ENCODE results near the gene TOE1. TPM values are rescaled to one million over a fixed set of nuclear protein-coding genes. Genes with fewer than 3 reads are reported as not detected.

Gene TOE1
- total RNA-seq, 1 experiment from 2014 or later: 17.0 TPM

GRCh38 chr1:45334308-45335245, 5.4 kb upstream of the TOE1 start:
- H3K4me3 ChIP-seq (ENCODE audit: insufficient read depth, low read depth, low read length): no peak overlapping the region
- H3K27me3 ChIP-seq (ENCODE audit: control insufficient read depth, insufficient read depth, low read length): no peaks in the 10 kb centered on the region
- peaks cover 14% of the 10 kb centered on the region for H3K36me3 ChIP-seq (replicated peaks; ENCODE audit: control insufficient read depth, insufficient read depth, low read length)
- peak; percentile 59 for DNase-seq

GRCh38 chr1:45335855-45336324, 4.1 kb upstream of the TOE1 start:
- peak; percentile 7 for DNase-seq
- peaks cover 14% of the 10 kb centered on the region for H3K36me3 ChIP-seq (replicated peaks; ENCODE audit: control insufficient read depth, insufficient read depth, low read length)
- H3K27me3 ChIP-seq (ENCODE audit: control insufficient read depth, insufficient read depth, low read length): no peaks in the 10 kb centered on the region
- H3K4me3 ChIP-seq (ENCODE audit: insufficient read depth, low read depth, low read length): no peak overlapping the region

GRCh38 chr1:45337630-45338325, 2.2 kb upstream of the TOE1 start:
- DNase-seq: no peak
- no peak overlapping the region for H3K4me3 ChIP-seq (ENCODE audit: insufficient read depth, low read depth, low read length)
- H3K27me3 ChIP-seq (ENCODE audit: control insufficient read depth, insufficient read depth, low read length): no peaks in the 10 kb centered on the region
- H3K36me3 ChIP-seq (replicated peaks; ENCODE audit: control insufficient read depth, insufficient read depth, low read length): peaks cover 20% of the 10 kb centered on the region

GRCh38 chr1:45340816-45341466, 971 bp downstream of the TOE1 start:
- Histone ChIP-seq H3K36me3 (replicated peaks; ENCODE audit: control insufficient read depth, insufficient read depth, low read length) (peaks cover 32% of the 10 kb centered on the region), H3K27me3 (ENCODE audit: control insufficient read depth, insufficient read depth, low read length) (no peaks in the 10 kb centered on the region), H3K4me3 (ENCODE audit: insufficient read depth, low read depth, low read length) (peak overlapping the region; percentile 99)
- DNase-seq: peak; percentile 38

- Histone ChIP-seq H3K36me3 (replicated peaks; ENCODE audit: control insufficient read depth, insufficient read depth, low read length) (peaks cover 29% of the 10 kb centered on the region), H3K4me3 (ENCODE audit: insufficient read depth, low read depth, low read length) (no peak overlapping the region), H3K27me3 (ENCODE audit: control insufficient read depth, insufficient read depth, low read length) (no peaks in the 10 kb centered on the region)
- DNase-seq: no peak
Measured at GRCh38 chr1:45344499-45344898, 4.5 kb downstream of the TOE1 start.

GRCh38 chr1:45345014-45345413, 5.0 kb downstream of the TOE1 start:
- H3K27me3 ChIP-seq (ENCODE audit: control insufficient read depth, insufficient read depth, low read length): no peaks in the 10 kb centered on the region
- DNase-seq: no peak
- peaks cover 29% of the 10 kb centered on the region for H3K36me3 ChIP-seq (replicated peaks; ENCODE audit: control insufficient read depth, insufficient read depth, low read length)
- H3K4me3 ChIP-seq (ENCODE audit: insufficient read depth, low read depth, low read length): no peak overlapping the region

GRCh38 chr1:45346473-45346872, 6.5 kb downstream of the TOE1 start:
- DNase-seq: peak; percentile 5
- peaks cover 29% of the 10 kb centered on the region for H3K36me3 ChIP-seq (replicated peaks; ENCODE audit: control insufficient read depth, insufficient read depth, low read length)
- no peak overlapping the region for H3K4me3 ChIP-seq (ENCODE audit: insufficient read depth, low read depth, low read length)
- no peaks in the 10 kb centered on the region for H3K27me3 ChIP-seq (ENCODE audit: control insufficient read depth, insufficient read depth, low read length)

- no peaks in the 10 kb centered on the region for H3K27me3 ChIP-seq (ENCODE audit: control insufficient read depth, insufficient read depth, low read length)
- peak; percentile 3 for DNase-seq
- H3K36me3 ChIP-seq (replicated peaks; ENCODE audit: control insufficient read depth, insufficient read depth, low read length): peaks cover 17% of the 10 kb centered on the region
- no peak overlapping the region for H3K4me3 ChIP-seq (ENCODE audit: insufficient read depth, low read depth, low read length)
Measured at GRCh38 chr1:45348020-45348419, 8.1 kb downstream of the TOE1 start.

- Histone ChIP-seq H3K4me3 (ENCODE audit: insufficient read depth, low read depth, low read length) (no peak overlapping the region), H3K36me3 (replicated peaks; ENCODE audit: control insufficient read depth, insufficient read depth, low read length) (peaks cover 11% of the 10 kb centered on the region), H3K27me3 (ENCODE audit: control insufficient read depth, insufficient read depth, low read length) (no peaks in the 10 kb centered on the region)
- DNase-seq: no peak
Measured at GRCh38 chr1:45348609-45348965, 8.6 kb downstream of the TOE1 start.

GRCh38 chr1:45348966-45349677, 9.2 kb downstream of the TOE1 start:
- no peaks in the 10 kb centered on the region for H3K27me3 ChIP-seq (ENCODE audit: control insufficient read depth, insufficient read depth, low read length)
- no peak overlapping the region for H3K4me3 ChIP-seq (ENCODE audit: insufficient read depth, low read depth, low read length)
- H3K36me3 ChIP-seq (replicated peaks; ENCODE audit: control insufficient read depth, insufficient read depth, low read length): peaks cover 8% of the 10 kb centered on the region
- DNase-seq: no peak

GRCh38 chr1:45351508-45351907, 11.5 kb downstream of the TOE1 start:
- DNase-seq: no peak
- no peaks in the 10 kb centered on the region; the same call in 1 of the 2 replicates for H3K36me3 ChIP-seq (replicated peaks; ENCODE audit: control insufficient read depth, insufficient read depth, low read length)
- no peaks in the 10 kb centered on the region for H3K27me3 ChIP-seq (ENCODE audit: control insufficient read depth, insufficient read depth, low read length)
- no peak overlapping the region for H3K4me3 ChIP-seq (ENCODE audit: insufficient read depth, low read depth, low read length)

GRCh38 chr1:45353685-45354084, 13.7 kb downstream of the TOE1 start:
- Histone ChIP-seq H3K36me3 (replicated peaks; ENCODE audit: control insufficient read depth, insufficient read depth, low read length) (no peaks in the 10 kb centered on the region), H3K4me3 (ENCODE audit: insufficient read depth, low read depth, low read length) (no peak overlapping the region), H3K27me3 (ENCODE audit: control insufficient read depth, insufficient read depth, low read length) (no peaks in the 10 kb centered on the region)
- DNase-seq: no peak

GRCh38 chr1:45354838-45355237, 14.9 kb downstream of the TOE1 start:
- Histone ChIP-seq H3K4me3 (ENCODE audit: insufficient read depth, low read depth, low read length) (no peak overlapping the region), H3K36me3 (replicated peaks; ENCODE audit: control insufficient read depth, insufficient read depth, low read length) (no peaks in the 10 kb centered on the region), H3K27me3 (ENCODE audit: control insufficient read depth, insufficient read depth, low read length) (no peaks in the 10 kb centered on the region)
- DNase-seq: no peak

GRCh38 chr1:45355683-45356082, 15.7 kb downstream of the TOE1 start:
- Histone ChIP-seq H3K27me3 (ENCODE audit: control insufficient read depth, insufficient read depth, low read length) (no peaks in the 10 kb centered on the region), H3K4me3 (ENCODE audit: insufficient read depth, low read depth, low read length) (no peak overlapping the region), H3K36me3 (replicated peaks; ENCODE audit: control insufficient read depth, insufficient read depth, low read length) (no peaks in the 10 kb centered on the region)
- DNase-seq: no peak
